ENCODE data around the gene AK2. TPM values are rescaled to one million over a fixed set of nuclear protein-coding genes. Genes with fewer than 3 reads are reported as not detected.
A peak's percentile ranks its signal among the peaks of the same experiment; 100 is the strongest.
"Not testable (repeated sequence)": the region's sequence is repeated elsewhere in the genome, so short reads cannot be mapped to it uniquely, and the experiment has no call there.

Gene AK2
- total and polyA plus RNA-seq, 5 experiments from 2014 or later = 89.2 to 128 (median 119) TPM

DNA sequence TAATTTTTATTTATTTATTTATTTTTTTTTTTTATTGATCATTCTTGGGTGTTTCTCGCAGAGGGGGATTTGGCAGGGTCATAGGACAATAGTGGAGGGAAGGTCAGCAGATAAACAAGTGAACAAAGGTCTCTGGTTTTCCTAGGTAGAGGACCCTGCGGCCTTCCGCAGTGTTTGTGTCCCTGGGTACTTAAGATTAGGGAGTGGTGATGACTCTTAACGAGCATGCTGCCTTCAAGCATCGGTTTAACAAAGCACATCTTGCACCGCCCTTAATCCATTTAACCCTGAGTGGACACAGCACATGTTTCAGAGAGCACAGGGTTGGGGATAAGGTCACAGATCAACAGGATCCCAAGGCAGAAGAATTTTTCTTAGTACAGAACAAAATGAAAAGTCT is 63.2 kb downstream of the AK2 start:
- H3K27me3 Mint-ChIP-seq = peaks cover 14 to 25% (median 21%) of the 10 kb centered on the region in 5 donors
- DNase-seq, H3K36me3 Mint-ChIP-seq, POLR2A ChIA-PET, H3K9me3 Mint-ChIP-seq, ATAC-seq, H3K27ac Mint-ChIP-seq, H3K4me1 Mint-ChIP-seq: not testable (repeated sequence)
- peak overlapping the region in 1 of 10 donors; percentile 48 for H3K4me3 Mint-ChIP-seq

DNA sequence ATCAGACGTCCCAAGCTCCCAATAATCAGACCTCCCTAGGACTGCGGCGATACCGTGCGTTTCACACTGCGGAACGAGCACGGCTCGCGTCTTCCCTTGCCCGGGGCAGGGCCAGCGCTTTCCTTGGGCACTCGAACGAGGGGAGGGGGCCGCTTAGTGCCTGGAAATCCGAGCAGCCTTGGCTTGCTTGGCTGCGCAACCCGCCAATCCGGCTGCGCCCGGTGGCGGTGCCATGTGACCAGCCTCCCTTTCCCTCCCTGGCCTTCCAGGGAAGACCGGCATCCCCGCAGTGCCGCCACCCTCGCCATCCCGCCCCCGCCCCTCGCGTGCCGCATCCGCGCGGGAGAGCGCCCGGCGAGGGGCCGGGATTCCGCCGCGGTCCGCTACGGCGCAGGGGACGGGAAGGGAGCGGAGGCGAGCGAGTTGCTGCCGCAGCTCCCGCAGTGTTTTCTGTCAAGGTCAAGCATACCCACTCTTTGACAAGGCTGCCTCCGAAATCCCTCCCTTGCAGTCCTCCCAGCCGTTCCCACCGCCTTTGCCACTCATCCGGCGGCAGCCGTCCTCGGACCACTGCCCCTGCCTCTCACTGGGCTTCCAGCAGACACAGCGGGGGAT is 63.8 kb downstream of the AK2 start:
- ATAC-seq (peak; percentile 32 to 56), DNase-seq (no peak)
- POLR2A ChIA-PET = interaction anchor here (0.9 kb wide), 1 partner anchor 8 kb away, joined by 3 read pairs; no protein-coding TSS in a partner anchor
- Mint-ChIP-seq H3K4me3 (peak overlapping the region; percentile 21 to 69 (median 50)), H3K4me1 (peaks cover 8 to 9% (median 9%) of the 10 kb centered on the region in 4 donors), H3K27me3 (peaks cover 14 to 25% (median 22%) of the 10 kb centered on the region in 5 donors), H3K9me3 (no peaks in the 10 kb centered on the region), H3K36me3 (peaks cover 0 to 2% (median 0%) of the 10 kb centered on the region in 3 donors), H3K27ac (no peak overlapping the region)

DNA sequence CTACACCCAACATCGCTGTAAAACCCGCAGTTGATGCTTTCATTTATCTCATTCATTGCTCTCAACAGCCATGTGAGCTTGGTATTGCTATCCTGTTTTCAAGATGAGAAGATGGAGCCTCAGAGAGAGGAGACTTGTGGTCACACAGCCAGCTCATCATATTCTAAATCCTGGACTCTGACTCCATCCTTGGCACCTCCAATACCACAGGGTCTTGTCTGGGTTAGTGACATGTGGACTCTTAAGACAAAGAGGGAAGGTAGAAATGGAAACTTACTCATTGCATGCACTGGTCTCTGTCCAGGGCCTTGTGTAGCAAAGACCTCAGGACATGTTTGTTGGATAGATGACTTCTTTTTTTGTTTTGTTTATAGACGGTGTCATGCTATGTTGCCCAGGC is 65.1 kb downstream of the AK2 start:
- peak overlapping the region in 1 of 10 donors; percentile 14 for H3K4me3 Mint-ChIP-seq
- peaks cover 8 to 9% (median 8%) of the 10 kb centered on the region in 4 donors for H3K4me1 Mint-ChIP-seq
- ATAC-seq = no peak

DNA sequence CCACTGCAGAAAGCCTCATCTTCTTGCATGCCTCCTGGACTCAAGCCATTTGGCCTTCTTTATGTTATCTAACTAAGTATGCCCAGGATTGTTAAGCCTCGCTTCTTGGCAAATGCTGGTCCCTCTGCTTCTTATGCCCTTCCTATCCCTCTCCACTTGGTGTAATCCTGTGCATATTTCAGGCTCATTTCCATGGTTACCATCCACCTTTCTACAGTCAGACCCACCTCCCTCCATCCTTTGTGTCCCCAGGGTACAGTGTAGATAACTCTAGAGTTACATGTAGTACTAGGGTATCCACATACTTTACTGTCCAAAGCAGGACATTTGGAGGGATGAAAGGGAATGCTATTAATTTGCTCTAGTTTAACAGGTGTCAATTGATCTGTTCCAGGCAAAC is 65.5 kb downstream of the AK2 start:
- no peaks in the 10 kb centered on the region for H3K9me3 Mint-ChIP-seq
- DNase-seq (no peak), ATAC-seq (no peak)
- no peak overlapping the region for H3K4me3 Mint-ChIP-seq
- POLR2A ChIA-PET = no interaction called here
- no peak overlapping the region for H3K27ac Mint-ChIP-seq
- H3K4me1 Mint-ChIP-seq = peaks cover 8 to 9% (median 8%) of the 10 kb centered on the region in 4 donors
- peaks cover 0 to 2% (median 0%) of the 10 kb centered on the region in 3 donors for H3K36me3 Mint-ChIP-seq
- peaks cover 14 to 28% (median 22%) of the 10 kb centered on the region in 5 donors for H3K27me3 Mint-ChIP-seq

More for the DNA sequence above, 65.1 kb downstream of the AK2 start:
- H3K27ac Mint-ChIP-seq = no peak overlapping the region
- peaks cover 0 to 2% (median 0%) of the 10 kb centered on the region in 3 donors for H3K36me3 Mint-ChIP-seq
- POLR2A ChIA-PET = no interaction called here
- peaks cover 14 to 28% (median 22%) of the 10 kb centered on the region in 5 donors for H3K27me3 Mint-ChIP-seq
- DNase-seq = no peak
- H3K9me3 Mint-ChIP-seq = no peaks in the 10 kb centered on the region

DNA sequence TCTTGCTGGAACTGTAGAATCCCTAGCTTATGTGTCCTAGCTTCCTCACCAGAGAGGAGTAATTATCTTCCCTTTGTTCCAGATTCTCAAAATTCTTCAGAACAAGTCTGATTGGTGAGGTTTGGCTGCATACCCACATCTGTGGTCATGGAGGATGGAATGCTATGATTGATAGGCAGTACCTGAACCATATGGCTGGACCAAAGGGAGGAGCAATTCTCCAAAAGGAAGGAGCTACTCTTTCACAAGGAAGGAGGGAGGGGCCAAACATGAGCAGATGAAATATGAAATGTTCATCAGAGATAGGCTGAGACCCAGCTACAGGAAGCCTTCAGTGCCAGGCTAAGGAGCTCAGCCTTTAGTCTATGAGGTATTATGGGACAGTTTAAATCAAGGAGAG is 67.1 kb downstream of the AK2 start:
- peaks cover 14 to 28% (median 22%) of the 10 kb centered on the region in 5 donors for H3K27me3 Mint-ChIP-seq
- H3K27ac Mint-ChIP-seq = peak overlapping the region in 1 of 10 donors; percentile 4
- ATAC-seq (no peak), DNase-seq (no peak)
- no peaks in the 10 kb centered on the region for H3K9me3 Mint-ChIP-seq
- peaks cover 0 to 2% (median 0%) of the 10 kb centered on the region in 3 donors for H3K36me3 Mint-ChIP-seq
- H3K4me3 Mint-ChIP-seq = no peak overlapping the region
- POLR2A ChIA-PET = interaction anchor here (0.7 kb wide), 2 partner anchors 71 to 326 kb away, joined by 3 read pairs; no protein-coding TSS in a partner anchor
- peaks cover 8 to 13% (median 10%) of the 10 kb centered on the region in 4 donors for H3K4me1 Mint-ChIP-seq

DNA sequence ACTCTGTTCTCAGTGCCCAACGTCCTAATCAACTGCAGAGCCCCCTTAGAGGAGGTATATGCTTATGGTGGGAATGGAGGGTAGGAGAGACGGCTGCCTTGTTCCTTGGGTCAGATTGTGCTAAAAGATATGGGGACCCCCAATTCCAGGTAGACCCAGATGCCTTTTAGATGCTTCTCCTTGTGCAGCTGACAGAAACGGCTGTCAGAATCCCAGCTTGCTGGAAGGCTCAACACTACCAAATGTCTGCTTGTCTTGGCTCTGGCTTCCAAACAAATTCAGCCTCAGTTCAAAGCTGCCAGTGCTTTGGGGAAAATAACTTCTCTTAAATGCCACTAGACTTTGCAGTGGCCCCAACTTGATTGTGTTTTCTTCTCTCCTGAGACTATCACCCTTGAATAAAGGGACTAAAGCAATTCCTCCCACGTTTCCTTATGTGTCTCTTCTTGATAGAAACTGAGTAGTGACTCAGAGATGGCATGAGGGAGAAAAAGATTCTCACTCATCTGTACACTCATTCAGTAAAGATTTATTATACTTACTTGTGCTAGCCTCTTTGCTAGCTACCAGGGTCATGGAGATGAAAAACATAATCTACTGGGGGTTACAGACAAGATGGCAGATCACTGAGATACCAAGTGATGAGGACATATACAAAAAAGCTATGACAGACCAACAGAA is 68.7 kb downstream of the AK2 start:
- no peaks in the 10 kb centered on the region for H3K9me3 Mint-ChIP-seq
- no peak overlapping the region for H3K27ac Mint-ChIP-seq
- peaks cover 0 to 2% (median 0%) of the 10 kb centered on the region in 3 donors for H3K36me3 Mint-ChIP-seq
- H3K27me3 Mint-ChIP-seq = peaks cover 14 to 26% (median 22%) of the 10 kb centered on the region in 5 donors
- no peak overlapping the region for H3K4me3 Mint-ChIP-seq
- POLR2A ChIA-PET = no interaction called here
- DNase-seq (no peak), ATAC-seq (no peak)
- peaks cover 10 to 17% (median 14%) of the 10 kb centered on the region in 4 donors for H3K4me1 Mint-ChIP-seq

DNA sequence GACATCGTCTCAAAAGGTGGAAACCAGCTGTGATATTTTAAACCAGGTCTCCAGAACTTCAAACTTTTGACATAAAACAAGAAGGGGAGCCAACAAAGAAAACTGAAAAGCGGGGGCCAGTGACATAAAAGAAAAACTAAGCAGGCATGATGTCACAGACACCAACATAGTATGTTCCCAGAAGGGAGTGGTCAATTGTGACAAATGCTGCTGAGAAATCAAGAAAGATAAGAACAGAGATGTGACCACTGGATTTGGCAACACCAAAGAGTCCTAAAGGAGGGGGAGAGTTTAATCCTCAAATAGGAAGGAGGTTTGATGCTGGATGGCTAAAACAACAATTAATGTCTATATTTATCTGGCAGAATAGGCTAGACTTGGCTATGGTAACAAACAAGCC is 69.8 kb downstream of the AK2 start:
- peaks cover 6 to 17% (median 14%) of the 10 kb centered on the region in 5 donors for H3K27me3 Mint-ChIP-seq
- peaks cover 13 to 20% (median 16%) of the 10 kb centered on the region in 4 donors for H3K4me1 Mint-ChIP-seq
- H3K36me3 Mint-ChIP-seq = no peaks in the 10 kb centered on the region
- DNase-seq (no peak), ATAC-seq (no peak)
- peak overlapping the region in 2 of 10 donors; percentile 60 to 73 for H3K27ac Mint-ChIP-seq
- no peaks in the 10 kb centered on the region for H3K9me3 Mint-ChIP-seq
- POLR2A ChIA-PET = interaction anchor here (3.8 kb wide), 1 partner anchor 14 kb away, joined by 60 read pairs; no protein-coding TSS in a partner anchor
- H3K4me3 Mint-ChIP-seq = peak overlapping the region in 2 of 10 donors; percentile 40 to 65

DNA sequence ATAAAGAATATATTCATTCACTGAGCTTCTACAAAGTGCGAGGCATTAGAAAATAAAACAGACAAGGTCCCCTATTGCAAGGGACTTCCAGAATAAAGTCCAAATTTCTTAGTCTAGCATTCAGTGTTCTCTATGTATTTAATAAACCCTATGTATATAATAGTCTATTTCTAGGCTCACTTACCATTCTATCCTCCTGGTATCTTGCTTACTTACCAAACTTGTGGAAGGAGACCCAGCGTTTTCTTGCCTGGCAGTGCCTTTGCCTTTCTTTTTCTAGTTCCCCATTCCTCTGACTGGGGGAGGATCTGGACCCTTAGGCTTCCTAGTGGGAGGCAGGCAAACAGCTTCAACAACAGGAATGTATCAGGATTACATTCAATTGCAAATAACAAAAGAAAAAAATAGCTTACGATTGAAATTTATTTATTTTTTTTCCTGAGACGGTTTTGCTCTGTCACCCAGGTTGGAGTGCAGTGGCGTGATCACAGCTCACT is 71.4 kb downstream of the AK2 start:
- Mint-ChIP-seq H3K36me3 (no peaks in the 10 kb centered on the region), H3K9me3 (no peaks in the 10 kb centered on the region), H3K4me1 (peaks cover 16 to 34% (median 28%) of the 10 kb centered on the region in 4 donors), H3K4me3 (peak overlapping the region; percentile 84 to 93 (median 90)), H3K27me3 (peaks cover 0 to 3% (median 0%) of the 10 kb centered on the region in 5 donors), H3K27ac (peak overlapping the region; percentile 76 to 96 (median 94))
- DNase-seq = no peak
- no peak for ATAC-seq
- POLR2A ChIA-PET = interaction anchor here (1.0 to 3.8 kb wide), 12 partner anchors 13 to 314 kb away, joined by 3 to 60 read pairs (median 6); partner anchors contain the start of genes AK2, AZIN2, RBBP4 and ZBTB8OS

DNA sequence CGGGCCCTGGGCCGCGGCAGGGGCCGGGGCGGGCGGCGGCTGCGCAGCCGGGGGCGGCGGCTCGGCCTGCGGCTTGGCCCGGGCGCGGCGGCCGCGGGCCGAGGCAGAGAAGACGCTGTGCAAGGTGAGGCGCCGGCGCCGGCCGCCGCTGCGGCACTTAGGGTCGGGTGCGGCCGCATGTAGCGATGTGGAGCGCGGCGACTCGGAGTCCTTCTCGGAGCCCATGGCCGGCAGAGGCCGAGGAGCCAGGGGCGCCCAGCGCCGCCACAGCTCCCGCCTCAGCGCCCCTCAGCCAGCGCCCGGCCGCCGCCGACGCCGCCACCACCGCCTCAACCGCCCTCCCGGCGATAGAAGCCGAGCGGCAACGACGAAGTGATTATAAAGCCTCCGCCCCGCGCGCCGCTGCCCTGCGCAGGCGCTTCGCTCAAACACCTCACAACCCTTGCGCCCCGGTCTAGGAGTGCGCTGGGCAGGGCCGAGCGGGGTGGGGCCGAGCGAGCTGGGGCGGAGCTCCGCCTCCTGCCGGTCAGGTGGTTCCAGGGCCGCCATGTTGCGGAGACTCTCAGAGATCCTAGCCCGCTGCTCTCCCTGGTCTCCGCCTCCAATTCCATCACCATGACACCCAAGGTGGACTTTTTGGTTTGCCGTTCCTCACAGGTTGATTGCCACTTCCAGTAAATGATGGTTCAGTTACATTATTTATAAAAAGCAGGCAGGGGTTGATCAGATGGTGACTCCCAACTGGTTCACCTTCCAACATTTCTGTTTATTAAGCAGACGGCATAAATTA is 72.0 kb downstream of the AK2 start, which contains the start of gene RNF19B:
RNF19B (minus strand) TSS at position 349 of the 790 bp plus-strand sequence; CDS start at position 225, 124 bp downstream.
- Mint-ChIP-seq H3K9me3 (no peaks in the 10 kb centered on the region), H3K4me3 (peak within 1 kb of the TSS; percentile 84 to 93 (median 91)), H3K4me1 (peaks cover 16 to 38% (median 32%) of the 10 kb centered on the region in 4 donors), H3K27me3 (peaks cover 0 to 3% (median 0%) of the 10 kb centered on the region in 5 donors), H3K27ac (peak within 1 kb of the TSS; percentile 76 to 96 (median 94)), H3K36me3 (no peaks in the 10 kb centered on the region)
- POLR2A ChIA-PET = interaction anchor here (0.6 to 3.8 kb wide), 16 partner anchors 12 to 659 kb away, joined by 3 to 60 read pairs (median 4); partner anchors contain the start of genes AK2, AZIN2, RBBP4 and ZBTB8OS
- peak; percentile 81 to 96 (median 91) for DNase-seq
- ATAC-seq = peak; percentile 90 to 92

DNA sequence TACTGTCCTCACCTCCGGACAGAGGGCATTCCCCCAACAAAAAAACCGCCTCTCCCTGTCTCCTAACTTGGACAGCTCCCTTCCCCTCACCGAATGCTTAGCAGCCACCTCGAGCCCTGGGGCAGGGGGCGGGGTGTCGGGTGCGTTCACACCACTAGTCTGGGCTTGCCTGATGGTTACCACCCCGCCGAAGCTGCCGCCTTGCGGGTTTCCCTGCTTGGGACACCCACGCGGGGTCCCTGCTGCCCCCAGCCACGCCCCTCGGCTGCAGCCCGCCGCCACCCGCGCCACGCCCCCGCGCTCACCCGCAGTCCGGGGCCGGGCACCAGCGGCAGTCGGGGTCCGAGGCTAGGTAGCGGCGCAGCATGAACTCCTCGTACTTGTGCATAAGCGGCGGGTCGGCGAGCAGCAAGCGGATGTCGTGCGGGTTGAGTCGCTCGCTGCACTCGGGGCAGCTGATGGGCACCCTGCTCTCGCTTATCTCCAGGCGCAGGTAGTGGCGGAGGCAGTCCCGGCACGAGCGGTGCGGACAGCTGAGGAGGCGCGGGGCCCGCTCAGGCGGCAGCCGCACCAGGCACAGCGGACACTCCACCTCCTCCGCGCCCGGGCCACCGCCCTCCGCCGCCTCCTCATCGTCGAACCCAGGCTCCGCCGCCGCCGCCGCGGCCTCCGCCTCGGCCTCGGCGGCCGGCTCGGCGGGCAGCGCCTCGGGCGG is 72.8 kb downstream of the AK2 start:
- H3K27me3 Mint-ChIP-seq = peaks cover 0 to 3% (median 0%) of the 10 kb centered on the region in 5 donors
- ATAC-seq (peak; percentile 40 to 48), DNase-seq (peak; percentile 33 to 76 (median 56))
- H3K4me1 Mint-ChIP-seq = peaks cover 17 to 45% (median 37%) of the 10 kb centered on the region in 4 donors
- H3K9me3 Mint-ChIP-seq = no peaks in the 10 kb centered on the region
- peak overlapping the region; percentile 77 to 93 (median 88) for H3K4me3 Mint-ChIP-seq
- H3K36me3 Mint-ChIP-seq = no peaks in the 10 kb centered on the region
- peak overlapping the region in 8 of 10 donors; percentile 52 to 87 (median 78) for H3K27ac Mint-ChIP-seq
- POLR2A ChIA-PET = interaction anchor here (0.5 to 3.8 kb wide), 19 partner anchors 11 to 1322 kb away, joined by 3 to 60 read pairs (median 4); partner anchors contain the start of genes AZIN2, RBBP4 and ZBTB8OS

DNA sequence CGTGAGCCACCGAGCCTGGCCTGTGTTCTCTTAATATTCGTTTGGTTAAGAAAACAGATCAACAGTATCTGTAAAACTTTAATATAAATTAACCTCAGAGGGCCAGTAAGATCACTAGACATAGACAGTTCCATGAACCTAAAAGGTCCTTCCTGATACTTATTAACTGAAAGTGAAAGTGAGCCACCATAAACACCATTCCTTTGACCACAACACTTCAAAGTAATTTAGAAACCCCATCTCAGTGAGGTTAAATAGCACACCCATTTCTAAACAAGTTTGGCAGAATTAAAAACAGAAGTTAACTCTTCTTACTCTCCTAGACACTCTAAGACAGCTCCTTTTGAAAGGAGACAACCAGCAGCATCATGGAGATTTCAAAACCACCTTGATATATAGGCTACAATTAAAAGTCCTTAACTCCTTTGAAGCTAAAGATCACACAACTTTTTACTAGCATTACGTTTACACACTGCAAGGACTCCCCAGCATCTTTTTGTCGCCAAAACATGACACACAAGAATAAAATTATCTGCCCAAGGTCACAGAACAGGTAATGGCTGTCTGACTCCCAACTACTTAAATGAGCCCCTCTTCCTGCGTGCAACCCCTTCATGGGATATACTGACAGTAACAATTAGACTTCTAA is 74.3 kb downstream of the AK2 start:
- no peak for ATAC-seq

More for the DNA sequence above, 74.3 kb downstream of the AK2 start:
- Mint-ChIP-seq H3K4me1 (peaks cover 24 to 59% (median 52%) of the 10 kb centered on the region in 4 donors), H3K36me3 (no peaks in the 10 kb centered on the region), H3K9me3 (no peaks in the 10 kb centered on the region), H3K27ac (peak overlapping the region in 9 of 10 donors; percentile 15 to 83 (median 64)), H3K4me3 (peak overlapping the region; percentile 77 to 93 (median 88)), H3K27me3 (peaks cover 0 to 3% (median 0%) of the 10 kb centered on the region in 5 donors)
- POLR2A ChIA-PET = interaction anchor here (0.8 to 0.9 kb wide), 2 partner anchors 8 to 854 kb away, joined by 3 read pairs; partner anchors contain the start of gene KPNA6
- DNase-seq = peak in 2 of 10 donors; percentile 7 to 15

All from naive thymus-derived CD8-positive, alpha-beta T cell (primary cell).